SKM-1 treated with dmso at 0.1 percent for 144 hours (cell line): ENCODE results near the gene ADCY9.
"Not testable (repeated sequence)": the region's sequence is repeated elsewhere in the genome, so short reads cannot be mapped to it uniquely, and the experiment has no call there.

Experiments
- DNase-seq: peaks from one replicate; lab custom pipeline; 2025; ENCODE audit not compliant: unreplicated experiment; lab: John Stamatoyannopoulos, UW

ADCY9 gene

GRCh38 chr16:4071686-4072561, 44.3 kb downstream of the ADCY9 start:
- no peak for DNase-seq

- no peak for DNase-seq
Measured at GRCh38 chr16:4070936-4071335, 45.3 kb downstream of the ADCY9 start.

- DNase-seq: no peak
Measured at GRCh38 chr16:4067262-4068001, 48.8 kb downstream of the ADCY9 start.

- no peak for DNase-seq
Measured at GRCh38 chr16:4064950-4065352, 51.3 kb downstream of the ADCY9 start.

GRCh38 chr16:4062212-4062802, 53.9 kb downstream of the ADCY9 start:
- DNase-seq: no peak

- DNase-seq: no peak
Measured at GRCh38 chr16:4060823-4061222, 55.4 kb downstream of the ADCY9 start.

- DNase-seq: no peak
Measured at GRCh38 chr16:4060009-4060408, 56.2 kb downstream of the ADCY9 start.

GRCh38 chr16:4058386-4058785, 57.9 kb downstream of the ADCY9 start:
- DNase-seq: no peak

GRCh38 chr16:4057439-4057877, 58.8 kb downstream of the ADCY9 start:
- no peak for DNase-seq

GRCh38 chr16:4056161-4057105, 59.8 kb downstream of the ADCY9 start:
- DNase-seq: no peak

- DNase-seq: no peak
Measured at GRCh38 chr16:4055748-4056147, 60.5 kb downstream of the ADCY9 start.

GRCh38 chr16:4053301-4053845, 62.9 kb downstream of the ADCY9 start:
- DNase-seq: peak; percentile 39

- no peak for DNase-seq
Measured at GRCh38 chr16:4052801-4053293, 63.4 kb downstream of the ADCY9 start.

GRCh38 chr16:4052096-4052495, 64.1 kb downstream of the ADCY9 start:
- DNase-seq: no peak

GRCh38 chr16:4051591-4051990, 64.7 kb downstream of the ADCY9 start:
- DNase-seq: no peak

GRCh38 chr16:4049031-4049430, 67.2 kb downstream of the ADCY9 start:
- no peak for DNase-seq

- no peak for DNase-seq
Measured at GRCh38 chr16:4048481-4048880, 67.8 kb downstream of the ADCY9 start.

GRCh38 chr16:4046221-4046620, 70.0 kb downstream of the ADCY9 start:
- DNase-seq: no peak

GRCh38 chr16:4045561-4045960, 70.7 kb downstream of the ADCY9 start:
- not testable (repeated sequence) for DNase-seq

GRCh38 chr16:4042581-4042980, 73.7 kb downstream of the ADCY9 start:
- no peak for DNase-seq
